GM23338 (cell line): ENCODE measurements around the gene FGFBP1. TPM values are rescaled to one million over a fixed set of nuclear protein-coding genes. Genes with fewer than 3 reads are reported as not detected.

Experiments used
- polyA plus RNA-seq: library from polyadenylated mRNA; unstranded; fragments of >200 nt; fragmentation: Nextera tagmentation; extraction: Ambion mirVana; gene quantifications from 2 replicates; pipeline ENCODE4 v1.2.1, GENCODE V29; 2016
- total RNA-seq: library from RNA; depleted of rRNA; stranded (reverse); fragments of >200 nt; shearing (Covaris generic); gene quantifications from 2 replicates; pipeline ENCODE4 v1.2.3, GENCODE V29; 2014; rRNA removed

The FGFBP1 gene
- total and polyA plus RNA-seq, 2 experiments from 2014 or later = 0.15 TPM; not detected in 1

Other genes starting within 250 kb of the FGFBP1 start
- gene BST1, start 235.7 kb downstream of the FGFBP1 start, total RNA-seq = 1.4 and 1.8 TPM in 2 replicates
- gene BST1, start 235.7 kb downstream of the FGFBP1 start, polyA plus RNA-seq = 0.99 and 1.3 TPM in 2 replicates
- gene CD38, start 160.4 kb downstream of the FGFBP1 start, total RNA-seq = 0.04 and 0.17 TPM in 2 replicates
- gene CD38, start 160.4 kb downstream of the FGFBP1 start, polyA plus RNA-seq = 0.10 and 0.24 TPM in 2 replicates
- gene FGFBP2, start 24.4 kb upstream of the FGFBP1 start, total RNA-seq = 0.56 and 0.93 TPM in 2 replicates
- gene FGFBP2, start 24.4 kb upstream of the FGFBP1 start, polyA plus RNA-seq = 0.18 and 0.37 TPM in 2 replicates
- gene PROM1, start 145.3 kb upstream of the FGFBP1 start, total RNA-seq = 66.6 and 70.3 TPM in 2 replicates
- 30.6 and 36.6 TPM in 2 replicates for gene PROM1, start 145.3 kb upstream of the FGFBP1 start, polyA plus RNA-seq